GM23338 (cell line): ENCODE results near the gene MAMDC2. TPM values are rescaled to one million over a fixed set of nuclear protein-coding genes. Genes with fewer than 3 reads are reported as not detected.
A peak's percentile ranks its signal among the peaks of the same experiment; 100 is the strongest.

Source experiments
- ATAC-seq: fragments of 200-7000 bp; cut with Tn5 transposase; 3 replicates; pipeline ENCODE4 v1.9.1; 2020
- DNase-seq: peaks from one replicate; pipeline ENCODE4 v3.0.0-alpha.2; 2015; ENCODE audit warnings: low spot score
- H2AFZ ChIP-seq: fragments of 200-600 bp; sonication (generic); 2 replicates; pipeline ENCODE4 v1.8.0; 2016; ENCODE audit warnings: antibody characterized with exemption, mild to moderate bottlenecking, moderate library complexity
- H3F3A ChIP-seq: fragments of 200-600 bp; sonication (generic); replicated peaks from 2 replicates; pipeline ENCODE4 v1.8.0; 2017; ENCODE audit warnings: antibody characterized with exemption, mixed run types, low read depth
- H3K27ac ChIP-seq: fragments of 200-600 bp; sonication (generic); 2 replicates; pipeline ENCODE4 v1.6.1; 2016; ENCODE audit warnings: low read depth
- H3K27me3 ChIP-seq: fragments of 200-600 bp; sonication (generic); 2 replicates; pipeline ENCODE4 v1.8.0; 2016; ENCODE audit warnings: mild to moderate bottlenecking, mixed run types, moderate library complexity; ENCODE audit not compliant: insufficient read depth
- H3K36me3 ChIP-seq: fragments of 200-600 bp; sonication (generic); 2 replicates; pipeline ENCODE4 v1.8.0; 2016; ENCODE audit warnings: mild to moderate bottlenecking; ENCODE audit not compliant: insufficient read depth
- H3K4me1 ChIP-seq: fragments of 200-600 bp; sonication (generic); 2 replicates; pipeline ENCODE4 v1.8.0; 2016; ENCODE audit warnings: mild to moderate bottlenecking, moderate library complexity; ENCODE audit not compliant: insufficient read depth
- H3K4me2 ChIP-seq: fragments of 200-600 bp; sonication (generic); 2 replicates; pipeline ENCODE4 v1.7.1; 2017; ENCODE audit warnings: mixed run types
- H3K4me3 ChIP-seq: fragments of 200-600 bp; sonication (generic); 2 replicates; pipeline ENCODE4 v1.6.1; 2016; ENCODE audit warnings: mixed run types
- H3K79me2 ChIP-seq: fragments of 200-600 bp; sonication (generic); replicated peaks from 2 replicates; pipeline ENCODE4 v1.8.0; 2017; ENCODE audit warnings: mild to moderate bottlenecking; ENCODE audit not compliant: insufficient read depth
- H3K9me2 ChIP-seq: fragments of 200-600 bp; sonication (generic); 2 replicates; pipeline ENCODE4 v1.8.0; 2017; ENCODE audit not compliant: insufficient read depth
- H4K20me1 ChIP-seq: fragments of 200-600 bp; sonication (generic); replicated peaks from 2 replicates; pipeline ENCODE4 v1.8.0; 2017; ENCODE audit warnings: mild to moderate bottlenecking; ENCODE audit not compliant: insufficient read depth
- H3K27ac Mint-ChIP-seq: 2 replicates; pipeline ENCODE4 v1.8.0; 2020; ENCODE audit warnings: inconsistent platforms, mild to moderate bottlenecking, moderate library complexity, mixed read lengths
- H3K27me3 Mint-ChIP-seq: 3 replicates; pipeline ENCODE4 v1.8.0; 2022; ENCODE audit warnings: low read depth, mild to moderate bottlenecking, moderate library complexity, mixed read lengths, inconsistent platforms; ENCODE audit not compliant: insufficient read depth, poor library complexity
- H3K36me3 Mint-ChIP-seq: 3 replicates; pipeline ENCODE4 v1.8.0; 2021; ENCODE audit warnings: low read depth, mild to moderate bottlenecking, inconsistent platforms, moderate library complexity, mixed read lengths
- H3K4me1 Mint-ChIP-seq: 3 replicates; pipeline ENCODE4 v1.8.0; 2020; ENCODE audit warnings: mild to moderate bottlenecking, inconsistent platforms, mixed read lengths
- H3K4me3 Mint-ChIP-seq: 3 replicates; pipeline ENCODE4 v1.8.0; 2021; ENCODE audit warnings: moderate library complexity, mild to moderate bottlenecking, inconsistent platforms, mixed read lengths
- H3K9me3 Mint-ChIP-seq: 3 replicates; pipeline ENCODE4 v1.8.0; 2020; ENCODE audit warnings: moderate library complexity, mild to moderate bottlenecking, inconsistent platforms, mixed read lengths
- CREB1 ChIP-seq: fragments of 250-450 bp; sonication (Bioruptor Pico); IDR thresholded peaks from 2 replicates; pipeline ENCODE4 v1.5.0; 2020; ENCODE audit warnings: low read depth, mild to moderate bottlenecking, moderate library complexity
- EZH2 ChIP-seq: fragments of 200-600 bp; sonication (generic); IDR thresholded peaks from one replicate; pipeline ENCODE4 v1.8.0; 2017; ENCODE audit warnings: antibody characterized with exemption, mild to moderate bottlenecking, low read depth; ENCODE audit not compliant: unreplicated experiment
- EZH2phosphoT487 ChIP-seq: fragments of 200-600 bp; sonication (generic); IDR thresholded peaks from one replicate; pipeline ENCODE4 v1.8.1; 2018; ENCODE audit warnings: antibody characterized with exemption; ENCODE audit not compliant: unreplicated experiment
- JUNB ChIP-seq: IDR thresholded peaks from one replicate; pipeline ENCODE4 v1.6.1; 2016; ENCODE audit warnings: antibody characterized with exemption; ENCODE audit not compliant: unreplicated experiment
- NANOG ChIP-seq: IDR thresholded peaks from 2 replicates; pipeline ENCODE4 v1.6.1; 2016; ENCODE audit warnings: antibody characterized with exemption, borderline replicate concordance
- POLR2AphosphoS5 ChIP-seq: IDR thresholded peaks from 2 replicates; pipeline ENCODE4 v1.6.1; 2016; ENCODE audit warnings: antibody characterized with exemption, low read depth
- REST ChIP-seq: IDR thresholded peaks from one replicate; pipeline ENCODE4 v1.6.1; 2018; ENCODE audit warnings: antibody characterized with exemption; ENCODE audit not compliant: unreplicated experiment
- STAT1 ChIP-seq: IDR thresholded peaks from one replicate; pipeline ENCODE4 v1.6.1; 2016; ENCODE audit warnings: antibody characterized with exemption; ENCODE audit not compliant: unreplicated experiment
- ZNF114 ChIP-seq: fragments of 250-450 bp; sonication (Bioruptor Pico); IDR thresholded peaks from 2 replicates; pipeline ENCODE4 v1.5.0; 2020; ENCODE audit warnings: mild to moderate bottlenecking, moderate library complexity
- ZNF331 ChIP-seq: fragments of 250-450 bp; sonication (Bioruptor Pico); IDR thresholded peaks from 2 replicates; pipeline ENCODE4 v1.5.0; 2020; ENCODE audit warnings: low read depth, mild to moderate bottlenecking, moderate library complexity
- polyA plus RNA-seq: library from polyadenylated mRNA; unstranded; fragments of >200 nt; fragmentation: Nextera tagmentation; extraction: Ambion mirVana; gene quantifications from 2 replicates; pipeline ENCODE4 v1.2.1, GENCODE V29; 2016
- total RNA-seq: library from RNA; depleted of rRNA; stranded (reverse); fragments of >200 nt; shearing (Covaris generic); gene quantifications from 2 replicates; pipeline ENCODE4 v1.2.3, GENCODE V29; 2014
- TF ChIP-seq, protein P1 (sequence below): fragments of 250-450 bp; sonication (Bioruptor Pico); IDR thresholded peaks from 2 replicates; pipeline ENCODE4 v1.5.0; 2020; ENCODE audit warnings: mild to moderate bottlenecking, moderate library complexity
- TF ChIP-seq, protein P2 (sequence below): IDR thresholded peaks from 2 replicates; pipeline ENCODE4 v1.6.1; 2016; ENCODE audit warnings: antibody characterized with exemption

Gene MAMDC2
- total and polyA plus RNA-seq, 2 experiments from 2014 or later, result 7.7 to 19.6 TPM

DNA sequence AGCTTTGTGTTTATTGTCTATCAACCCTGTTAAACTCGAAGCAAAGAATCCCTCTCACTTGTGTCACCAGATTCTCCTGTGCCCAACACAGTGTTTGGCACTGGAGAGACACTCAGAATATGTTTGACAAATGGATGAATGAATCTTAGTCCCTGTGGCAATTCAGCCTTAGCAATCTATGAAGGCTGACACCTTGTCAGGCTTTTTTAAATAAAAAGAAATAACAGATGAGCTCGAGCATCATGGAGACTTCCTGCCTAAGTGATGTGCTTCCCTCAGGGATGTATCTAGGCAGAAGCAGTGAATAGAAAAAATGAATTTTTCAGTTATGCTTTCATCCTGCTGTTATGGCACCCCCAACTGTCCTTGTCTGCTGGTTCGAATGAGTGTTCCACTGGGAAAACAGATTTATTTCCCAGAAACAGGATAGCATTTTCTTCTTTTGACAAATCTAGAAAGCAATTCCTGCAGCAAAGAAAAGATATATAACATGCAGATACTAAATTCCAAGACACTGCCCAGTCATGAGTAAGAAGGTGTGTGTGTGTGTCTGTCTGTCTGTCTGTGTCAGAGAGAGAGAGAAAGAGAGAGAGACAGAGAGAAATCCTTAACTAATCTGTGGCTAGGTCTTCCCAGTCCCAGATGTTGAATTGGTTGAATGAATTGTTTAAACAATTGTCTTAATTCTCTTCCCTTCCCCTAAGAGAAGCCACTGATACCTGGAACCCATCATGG lies 16.7 kb downstream of the MAMDC2 start (continued):
- TF ChIP-seq, protein P1, sequence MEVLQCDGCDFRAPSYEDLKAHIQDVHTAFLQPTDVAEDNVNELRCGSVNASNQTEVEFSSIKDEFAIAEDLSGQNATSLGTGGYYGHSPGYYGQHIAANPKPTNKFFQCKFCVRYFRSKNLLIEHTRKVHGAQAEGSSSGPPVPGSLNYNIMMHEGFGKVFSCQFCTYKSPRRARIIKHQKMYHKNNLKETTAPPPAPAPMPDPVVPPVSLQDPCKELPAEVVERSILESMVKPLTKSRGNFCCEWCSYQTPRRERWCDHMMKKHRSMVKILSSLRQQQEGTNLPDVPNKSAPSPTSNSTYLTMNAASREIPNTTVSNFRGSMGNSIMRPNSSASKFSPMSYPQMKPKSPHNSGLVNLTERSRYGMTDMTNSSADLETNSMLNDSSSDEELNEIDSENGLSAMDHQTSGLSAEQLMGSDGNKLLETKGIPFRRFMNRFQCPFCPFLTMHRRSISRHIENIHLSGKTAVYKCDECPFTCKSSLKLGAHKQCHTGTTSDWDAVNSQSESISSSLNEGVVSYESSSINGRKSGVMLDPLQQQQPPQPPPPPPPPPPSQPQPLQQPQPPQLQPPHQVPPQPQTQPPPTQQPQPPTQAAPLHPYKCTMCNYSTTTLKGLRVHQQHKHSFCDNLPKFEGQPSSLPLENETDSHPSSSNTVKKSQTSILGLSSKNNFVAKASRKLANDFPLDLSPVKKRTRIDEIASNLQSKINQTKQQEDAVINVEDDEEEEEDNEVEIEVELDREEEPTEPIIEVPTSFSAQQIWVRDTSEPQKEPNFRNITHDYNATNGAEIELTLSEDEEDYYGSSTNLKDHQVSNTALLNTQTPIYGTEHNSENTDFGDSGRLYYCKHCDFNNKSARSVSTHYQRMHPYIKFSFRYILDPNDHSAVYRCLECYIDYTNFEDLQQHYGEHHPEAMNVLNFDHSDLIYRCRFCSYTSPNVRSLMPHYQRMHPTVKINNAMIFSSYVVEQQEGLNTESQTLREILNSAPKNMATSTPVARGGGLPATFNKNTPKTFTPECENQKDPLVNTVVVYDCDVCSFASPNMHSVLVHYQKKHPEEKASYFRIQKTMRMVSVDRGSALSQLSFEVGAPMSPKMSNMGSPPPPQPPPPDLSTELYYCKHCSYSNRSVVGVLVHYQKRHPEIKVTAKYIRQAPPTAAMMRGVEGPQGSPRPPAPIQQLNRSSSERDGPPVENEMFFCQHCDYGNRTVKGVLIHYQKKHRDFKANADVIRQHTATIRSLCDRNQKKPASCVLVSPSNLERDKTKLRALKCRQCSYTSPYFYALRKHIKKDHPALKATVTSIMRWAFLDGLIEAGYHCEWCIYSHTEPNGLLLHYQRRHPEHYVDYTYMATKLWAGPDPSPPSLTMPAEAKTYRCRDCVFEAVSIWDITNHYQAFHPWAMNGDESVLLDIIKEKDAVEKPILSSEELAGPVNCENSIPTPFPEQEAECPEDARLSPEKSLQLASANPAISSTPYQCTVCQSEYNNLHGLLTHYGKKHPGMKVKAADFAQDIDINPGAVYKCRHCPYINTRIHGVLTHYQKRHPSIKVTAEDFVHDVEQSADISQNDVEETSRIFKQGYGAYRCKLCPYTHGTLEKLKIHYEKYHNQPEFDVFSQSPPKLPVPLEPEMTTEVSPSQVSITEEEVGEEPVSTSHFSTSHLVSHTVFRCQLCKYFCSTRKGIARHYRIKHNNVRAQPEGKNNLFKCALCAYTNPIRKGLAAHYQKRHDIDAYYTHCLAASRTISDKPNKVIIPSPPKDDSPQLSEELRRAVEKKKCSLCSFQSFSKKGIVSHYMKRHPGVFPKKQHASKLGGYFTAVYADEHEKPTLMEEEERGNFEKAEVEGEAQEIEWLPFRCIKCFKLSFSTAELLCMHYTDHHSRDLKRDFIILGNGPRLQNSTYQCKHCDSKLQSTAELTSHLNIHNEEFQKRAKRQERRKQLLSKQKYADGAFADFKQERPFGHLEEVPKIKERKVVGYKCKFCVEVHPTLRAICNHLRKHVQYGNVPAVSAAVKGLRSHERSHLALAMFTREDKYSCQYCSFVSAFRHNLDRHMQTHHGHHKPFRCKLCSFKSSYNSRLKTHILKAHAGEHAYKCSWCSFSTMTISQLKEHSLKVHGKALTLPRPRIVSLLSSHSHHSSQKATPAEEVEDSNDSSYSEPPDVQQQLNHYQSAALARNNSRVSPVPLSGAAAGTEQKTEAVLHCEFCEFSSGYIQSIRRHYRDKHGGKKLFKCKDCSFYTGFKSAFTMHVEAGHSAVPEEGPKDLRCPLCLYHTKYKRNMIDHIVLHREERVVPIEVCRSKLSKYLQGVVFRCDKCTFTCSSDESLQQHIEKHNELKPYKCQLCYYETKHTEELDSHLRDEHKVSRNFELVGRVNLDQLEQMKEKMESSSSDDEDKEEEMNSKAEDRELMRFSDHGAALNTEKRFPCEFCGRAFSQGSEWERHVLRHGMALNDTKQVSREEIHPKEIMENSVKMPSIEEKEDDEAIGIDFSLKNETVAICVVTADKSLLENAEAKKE (CRISPR knock-in tag), result no peak
- no peak for TF ChIP-seq STAT1

- no peak overlapping the region; the same call in 2 of the 3 replicates for H3K4me3 Mint-ChIP-seq
- H3K27me3 ChIP-seq, result no peaks in the 10 kb centered on the region
- peak; percentile 81 for ATAC-seq
- H3K27me3 Mint-ChIP-seq, result peaks cover 3% of the 10 kb centered on the region
- H4K20me1 ChIP-seq, result no peaks in the 10 kb centered on the region
- H3K27ac Mint-ChIP-seq, result peak overlapping the region; percentile 17; the same call in 1 of the 2 replicates
- peaks cover 19% of the 10 kb centered on the region for H3K4me1 ChIP-seq
- peak overlapping the region; percentile 34; the same call in 1 of the 2 replicates for H3K27ac ChIP-seq
- H3K36me3 ChIP-seq, result no peaks in the 10 kb centered on the region
- H3K9me3 Mint-ChIP-seq, result peaks cover 6% of the 10 kb centered on the region; the same call in 2 of the 3 replicates
- H3K4me2 ChIP-seq, result peak overlapping the region; percentile 44; the same call in 1 of the 2 replicates
- no peak for DNase-seq
- no peaks in the 10 kb centered on the region for H3F3A ChIP-seq
- no peak overlapping the region for H3K4me3 ChIP-seq
- H3K4me1 Mint-ChIP-seq, result peaks cover 15% of the 10 kb centered on the region
- H3K9me2 ChIP-seq, result 0 out of 2 replicates have a peak, but pooled peaks cover 5% of the 10 kb centered on the region
- H3K79me2 ChIP-seq, result peaks cover 3% of the 10 kb centered on the region
- no peak overlapping the region for H2AFZ ChIP-seq
- peaks cover 13% of the 10 kb centered on the region for H3K36me3 Mint-ChIP-seq
- no peak for TF ChIP-seq CREB1 (CRISPR knock-in tag)
- no peak for TF ChIP-seq ZNF331 (CRISPR knock-in tag)
- no peak for TF ChIP-seq POLR2AphosphoS5
- TF ChIP-seq REST, result no peak
- TF ChIP-seq JUNB, result no peak
- TF ChIP-seq ZNF114 (CRISPR knock-in tag), result no peak
- TF ChIP-seq NANOG, result no peak
- TF ChIP-seq EZH2, result no peak
- TF ChIP-seq, protein P2, sequence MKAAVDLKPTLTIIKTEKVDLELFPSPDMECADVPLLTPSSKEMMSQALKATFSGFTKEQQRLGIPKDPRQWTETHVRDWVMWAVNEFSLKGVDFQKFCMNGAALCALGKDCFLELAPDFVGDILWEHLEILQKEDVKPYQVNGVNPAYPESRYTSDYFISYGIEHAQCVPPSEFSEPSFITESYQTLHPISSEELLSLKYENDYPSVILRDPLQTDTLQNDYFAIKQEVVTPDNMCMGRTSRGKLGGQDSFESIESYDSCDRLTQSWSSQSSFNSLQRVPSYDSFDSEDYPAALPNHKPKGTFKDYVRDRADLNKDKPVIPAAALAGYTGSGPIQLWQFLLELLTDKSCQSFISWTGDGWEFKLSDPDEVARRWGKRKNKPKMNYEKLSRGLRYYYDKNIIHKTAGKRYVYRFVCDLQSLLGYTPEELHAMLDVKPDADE, result no peak
- no peak for TF ChIP-seq EZH2phosphoT487
Observed at GRCh38 chr9:70060883-70061507, 17.3 kb downstream of the MAMDC2 start.
